HCT116 (cell line): Measurements from ENCODE around the gene CD70. TPM values are rescaled to one million over a fixed set of nuclear protein-coding genes. Genes with fewer than 3 reads are reported as not detected.

Source experiments
- ATAC-seq: fragments of 200-7000 bp; cut with Tn5 transposase; 2 replicates; pipeline ENCODE4 v1.9.1; 2020; ENCODE audit warnings: mild to moderate bottlenecking, moderate library complexity
- BruUV-seq: library from RNA; stranded (reverse); fragments of 400-500 nt; replicated peaks from 2 replicates; lab custom pipeline; 2021; lab: Mats Ljungman, UMichigan
- CTCF ChIA-PET: fragments of 300-600 bp; sonication (Branson Sonifier 250); formaldehyde crosslinking; loops from one replicate; lab custom pipeline; 2021; ENCODE audit warnings: antibody characterized with exemption; lab: Charles Lee
- POLR2A ChIA-PET: fragments of 300-600, 350-600 bp; sonication (Branson Sonifier 250); formaldehyde crosslinking; loops from one replicate; lab custom pipeline; 2021; ENCODE audit warnings: antibody characterized with exemption; lab: Charles Lee
- RAD21 ChIA-PET, 2 experiments: fragments of 300-600 bp; sonication (Branson Sonifier 250); formaldehyde crosslinking; loops; one replicate each; lab custom pipeline; 2023; ENCODE audit warnings: low total read pairs in 2 of 2; ENCODE audit not compliant: uncharacterized antibody in 2 of 2, unreplicated experiment in 2 of 2, low non-redundant PET in 1 of 2; lab: Charles Lee
- DNase-seq: peaks from one replicate; pipeline ENCODE4 v3.0.0-alpha.2; 2010; ENCODE audit warnings: low read depth, low spot score
- H2AFZ ChIP-seq: fragments of 200-600 bp; shearing (Covaris generic), sonication (generic); 2 replicates; pipeline ENCODE4 v1.6.1; 2017; ENCODE audit warnings: low read depth, mixed run types, mixed read lengths, antibody characterized with exemption, low read length; ENCODE audit not compliant: poor library complexity, severe bottlenecking
- H3K27ac ChIP-seq: 2 replicates; pipeline ENCODE4 v1.5.1; 2012; ENCODE audit warnings: low read depth, low read length
- H3K27me3 ChIP-seq: fragments of 200-600 bp; sonication (generic); 2 replicates; pipeline ENCODE4 v1.6.1; 2016; ENCODE audit warnings: mixed run types, low read length, mixed read lengths; ENCODE audit not compliant: insufficient read depth
- H3K36me3 ChIP-seq, 2 experiments: fragments of 200-500 bp in 1 of 2; fragments of 200-600 bp in 1 of 2; sonication (Bioruptor generic) in 1 of 2; sonication (generic) in 1 of 2; 2 replicates each; pipeline versions ENCODE4 v1.5.1 to v1.6.1; 2014 to 2016; ENCODE audit warnings: low read length in 2 of 2, inconsistent platforms in 1 of 2, mixed read lengths in 1 of 2, mixed run types in 1 of 2; ENCODE audit not compliant: insufficient read depth in 2 of 2, control insufficient read depth in 1 of 2
- H3K4me1 ChIP-seq, 2 experiments: fragments of 200-600 bp in 1 of 2; sonication (generic) in 1 of 2; 2 replicates each; pipeline versions ENCODE4 v1.5.1 to v1.6.1; 2012 to 2017; ENCODE audit warnings: low read length in 2 of 2, inconsistent platforms in 1 of 2, mild to moderate bottlenecking in 1 of 2, mixed read lengths in 1 of 2, mixed run types in 1 of 2, moderate library complexity in 1 of 2; ENCODE audit not compliant: insufficient read depth in 2 of 2, control insufficient read depth in 1 of 2
- H3K4me2 ChIP-seq: fragments of 200-600 bp; sonication (generic); 2 replicates; pipeline ENCODE4 v1.6.1; 2017; ENCODE audit warnings: mixed run types, low read length, mixed read lengths
- H3K4me3 ChIP-seq, 2 experiments: fragments of 200-600 bp in 1 of 2; sonication (generic) in 1 of 2; replicated peaks in 1 of 2; 2 replicates each; pipeline ENCODE4 v1.5.1; 2011 to 2016; ENCODE audit warnings: low read length in 2 of 2, control low read depth in 1 of 2, low read depth in 1 of 2, mild to moderate bottlenecking in 1 of 2, mixed read lengths in 1 of 2, mixed run types in 1 of 2
- H3K79me2 ChIP-seq: fragments of 200-600 bp; sonication (generic); 2 replicates; pipeline ENCODE4 v1.6.1; 2017; ENCODE audit warnings: mild to moderate bottlenecking, mixed run types, low read length, moderate library complexity, mixed read lengths; ENCODE audit not compliant: insufficient read depth
- H3K9ac ChIP-seq: fragments of 200-600 bp; sonication (generic); 2 replicates; pipeline ENCODE4 v1.6.1; 2016; ENCODE audit warnings: low read length, mixed read lengths
- H3K9me2 ChIP-seq: fragments of 200-600 bp; sonication (generic), shearing (Covaris generic); 2 replicates; pipeline ENCODE4 v1.6.1; 2017; ENCODE audit warnings: mixed run types, mild to moderate bottlenecking, moderate library complexity; ENCODE audit not compliant: insufficient read depth
- H3K9me3 ChIP-seq, 2 experiments: fragments of 200-500 bp in 1 of 2; fragments of 200-600 bp in 1 of 2; sonication (Bioruptor generic) in 1 of 2; sonication (generic) in 1 of 2; 2 replicates each; pipeline ENCODE4 v1.6.1; 2014 to 2017; ENCODE audit warnings: low read length in 2 of 2, mixed read lengths in 2 of 2, inconsistent platforms in 1 of 2, low read depth in 1 of 2, mild to moderate bottlenecking in 1 of 2, mixed run types in 1 of 2, moderate library complexity in 1 of 2; ENCODE audit not compliant: control insufficient read depth in 1 of 2, insufficient read depth in 1 of 2
- H4K20me1 ChIP-seq: fragments of 200-600 bp; sonication (generic), shearing (Covaris generic); 2 replicates; pipeline ENCODE4 v1.6.1; 2017; ENCODE audit warnings: mixed run types, mild to moderate bottlenecking, moderate library complexity; ENCODE audit not compliant: insufficient read depth
- ATF3 ChIP-seq: IDR thresholded peaks from 2 replicates; pipeline ENCODE4 v1.6.1; 2012
- CBX3 ChIP-seq: IDR thresholded peaks from 2 replicates; pipeline ENCODE4 v1.6.1; 2012; ENCODE audit warnings: low read depth
- CEBPB ChIP-seq: IDR thresholded peaks from 2 replicates; pipeline ENCODE4 v1.6.1; 2012; ENCODE audit warnings: low read depth
- CTCF ChIP-seq, 3 experiments: fragments of 200-600 bp in 1 of 3; sonication (generic) in 1 of 3; IDR thresholded peaks in 2 of 3; conservative IDR thresholded peaks in 1 of 3; 2 replicates each; pipeline ENCODE4 v1.5.1; 2012 to 2017; ENCODE audit warnings: low read depth in 2 of 3, low read length in 2 of 3, antibody characterized with exemption in 1 of 3, borderline replicate concordance in 1 of 3, control low read depth in 1 of 3, mild to moderate bottlenecking in 1 of 3, mixed read lengths in 1 of 3, mixed run types in 1 of 3, moderate library complexity in 1 of 3; ENCODE audit not compliant: insufficient read depth in 1 of 3
- EGR1 ChIP-seq: IDR thresholded peaks from 2 replicates; pipeline ENCODE4 v1.6.1; 2012; ENCODE audit warnings: low read depth
- EZH2phosphoT487 ChIP-seq: fragments of 200-600 bp; IDR thresholded peaks from 2 replicates; pipeline ENCODE4 v1.6.1; 2018; ENCODE audit warnings: antibody characterized with exemption, borderline replicate concordance
- FOSL1 ChIP-seq: IDR thresholded peaks from 2 replicates; pipeline ENCODE4 v1.6.1; 2012; ENCODE audit warnings: low read depth
- JUND ChIP-seq: IDR thresholded peaks from 2 replicates; pipeline ENCODE4 v1.6.1; 2012
- POLR2A ChIP-seq: IDR thresholded peaks from 2 replicates; pipeline ENCODE4 v1.7.0; 2011; ENCODE audit warnings: borderline replicate concordance; ENCODE audit not compliant: insufficient read depth, insufficient read length; ENCODE audit errors: extremely low read depth
- POLR2AphosphoS5 ChIP-seq: IDR thresholded peaks from 2 replicates; pipeline ENCODE4 v1.6.1; 2011; ENCODE audit warnings: mild to moderate bottlenecking, low read depth, low read length, moderate library complexity
- RAD21 ChIP-seq: IDR thresholded peaks from 2 replicates; pipeline ENCODE4 v1.6.1; 2012; ENCODE audit warnings: low read depth, mild to moderate bottlenecking
- SIN3A ChIP-seq: IDR thresholded peaks from 2 replicates; pipeline ENCODE4 v1.6.1; 2012; ENCODE audit warnings: low read depth
- SP1 ChIP-seq: IDR thresholded peaks from 2 replicates; pipeline ENCODE4 v1.6.1; 2012; ENCODE audit warnings: low read depth
- SRF ChIP-seq: IDR thresholded peaks from 2 replicates; pipeline ENCODE4 v1.6.1; 2012; ENCODE audit warnings: low read depth
- TCF7L2 ChIP-seq: IDR thresholded peaks from 2 replicates; pipeline ENCODE4 v1.7.0; 2011; ENCODE audit warnings: borderline replicate concordance, inconsistent platforms; ENCODE audit not compliant: insufficient read depth, insufficient read length; ENCODE audit errors: extremely low read depth
- YY1 ChIP-seq: IDR thresholded peaks from 2 replicates; pipeline ENCODE4 v1.6.1; 2011; ENCODE audit warnings: low read length, low read depth, moderate library complexity, mild to moderate bottlenecking; ENCODE audit not compliant: insufficient replicate concordance; ENCODE audit errors: extremely low read depth
- ZFX ChIP-seq: fragments of 450-650 bp; IDR thresholded peaks from 2 replicates; pipeline ENCODE4 v1.6.1; 2017
- intact Hi-C: fragments of 100-400 bp; cut with micrococcal nuclease; formaldehyde crosslinking; loops from 2 replicates; pipeline ENCODE4 v1.10.0; 2022
- total RNA-seq: library from RNA; stranded (reverse); gene quantifications from one replicate; pipeline ENCODE4 v1.2.1, GENCODE V29; 2021; ENCODE audit not compliant: unreplicated experiment

CD70 gene
- total RNA-seq, 1 experiment from 2014 or later = 2.1 TPM

GRCh38 chr19:6610934-6611852 is 20.2 kb upstream of the CD70 start:
- Histone ChIP-seq H2AFZ (peak overlapping the region; percentile 58), H3K4me3 (no peak overlapping the region), H3K4me1 (peaks cover 9 to 15% of the 10 kb centered on the region in 2 experiments), H3K36me3 (no peaks in the 10 kb centered on the region), H3K9me2 (no peaks in the 10 kb centered on the region), H3K27ac (peak overlapping the region; percentile 35; the same call in 1 of the 2 replicates), H3K9ac (no peak overlapping the region), H4K20me1 (no peaks in the 10 kb centered on the region), H3K4me2 (peak overlapping the region; percentile 43), H3K79me2 (no peaks in the 10 kb centered on the region), H3K27me3 (no peaks in the 10 kb centered on the region), H3K9me3 (no peaks in the 10 kb centered on the region)
- intact Hi-C loops = no loop called here
- TF ChIP-seq CBX3 (peak; percentile 26; the same call in 1 of the 2 replicates), FOSL1 (peak; percentile 66), CEBPB (0 out of 2 replicates have a peak, but pooled peaks have one; percentile 19), POLR2A (no peak), SP1 (peak; percentile 54), JUND (peak; percentile 46; the same call in 1 of the 2 replicates), EZH2phosphoT487 (no peak), TCF7L2 (no peak), RAD21 (no peak)
- ChIA-PET CTCF (interaction anchor here (0.7 kb wide), 1 partner anchor 21 kb away, joined by 3 read pairs; no protein-coding TSS in a partner anchor), POLR2A (no interaction called here), RAD21 (no interaction called here)
- BruUV-seq = no TSS peak
- ATAC-seq (no peak), DNase-seq (peak; percentile 40)

- Histone ChIP-seq H3K4me3 (no peak overlapping the region), H4K20me1 (no peaks in the 10 kb centered on the region), H3K27ac (no peak overlapping the region), H3K4me2 (no peak overlapping the region), H3K9ac (no peak overlapping the region), H3K9me3 (no peaks in the 10 kb centered on the region), H3K36me3 (no peaks in the 10 kb centered on the region), H3K79me2 (no peaks in the 10 kb centered on the region), H3K4me1 (peaks cover 9 to 20% of the 10 kb centered on the region in 2 experiments), H3K27me3 (no peaks in the 10 kb centered on the region), H3K9me2 (no peaks in the 10 kb centered on the region), H2AFZ (no peak overlapping the region)
- ATAC-seq (no peak), DNase-seq (no peak)
- ChIA-PET POLR2A (no interaction called here), RAD21 (no interaction called here), CTCF (no interaction called here)
- intact Hi-C loops = no loop called here
- no TSS peak for BruUV-seq
- TF ChIP-seq POLR2AphosphoS5 (no peak), SP1 (no peak), CEBPB (no peak), SIN3A (no peak), YY1 (no peak), ZFX (no peak), CTCF (IDR thresholded peaks at IDR 0.05 in 2 of 3, conservative IDR thresholded peaks at IDR 0.05 in 1 of 3; ENCODE audit: borderline replicate concordance in 1 of 3, insufficient read depth in 1 of 3, low read depth in 2 of 3, low read length in 2 of 3) (no peak), CBX3 (no peak), EGR1 (no peak), EZH2phosphoT487 (no peak), RAD21 (no peak), SRF (no peak), ATF3 (no peak), JUND (no peak), TCF7L2 (no peak), POLR2A (no peak)
Measured at GRCh38 chr19:6608940-6609339, 18.0 kb upstream of the CD70 start.
